SK-N-MC (cell line): Measurements from ENCODE around the gene TIMM44.

Source experiments
- EZH2 ChIP-seq: fragments of 200-600 bp; sonication (generic); IDR thresholded peaks from one replicate; pipeline ENCODE4 v1.6.1; 2017; ENCODE audit warnings: antibody characterized with exemption
- FOXP2 ChIP-seq: optimal IDR thresholded peaks from 2 replicates; pipeline ENCODE3; 2011; ENCODE audit warnings: mild to moderate bottlenecking, moderate library complexity; ENCODE audit not compliant: insufficient read depth; ENCODE audit errors: extremely low read length, control extremely low read depth
- POLR2AphosphoS5 ChIP-seq: IDR thresholded peaks from 2 replicates; pipeline ENCODE4 v1.6.1; 2012; ENCODE audit warnings: mild to moderate bottlenecking, low read depth, low read length, borderline replicate concordance

DNA sequence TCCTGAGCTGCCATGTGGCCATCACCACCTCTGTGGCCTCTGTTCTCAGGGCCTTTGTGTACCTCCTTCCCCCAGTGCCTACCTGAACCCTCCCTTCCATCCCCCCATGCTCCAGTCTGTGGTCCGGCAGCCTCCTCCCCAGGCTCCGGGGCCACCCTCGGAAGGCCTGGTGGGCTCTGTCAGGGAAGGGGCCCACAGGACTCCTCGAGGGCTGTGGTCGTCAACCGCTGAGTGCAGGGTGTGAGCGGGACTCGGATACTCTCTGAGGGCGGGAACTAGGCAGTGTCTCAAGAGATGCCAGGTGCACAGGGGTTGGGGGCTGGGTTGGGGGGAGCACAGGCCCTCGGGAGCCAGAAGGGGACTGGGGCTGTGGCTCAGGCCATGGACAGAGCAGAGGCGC, 35.9 kb downstream of the TIMM44 start:
- TF ChIP-seq EZH2 (no peak), POLR2AphosphoS5 (no peak), FOXP2 (no peak)
